Neural progenitor cell (in vitro differentiated cells): ENCODE measurements around the gene CTAGE6.
"Not testable (repeated sequence)": the region's sequence is repeated elsewhere in the genome, so short reads cannot be mapped to it uniquely, and the experiment has no call there.

Experiments used
- CTCF ChIP-seq: fragments of 200-600 bp; sonication (generic); IDR thresholded peaks from 2 replicates; pipeline ENCODE4 v1.5.1; 2017; ENCODE audit warnings: antibody characterized with exemption, mild to moderate bottlenecking
- EZH2phosphoT487 ChIP-seq: fragments of 200-600 bp; sonication (generic); IDR thresholded peaks from 2 replicates; pipeline ENCODE4 v1.6.1; 2017; ENCODE audit warnings: antibody characterized with exemption

GRCh38 chr7:143763065-143763464 is 5.6 kb upstream of the CTAGE6 start:
- not testable (repeated sequence) for TF ChIP-seq CTCF, EZH2phosphoT487
